ENCODE results near the gene MATK.

Gene MATK

GRCh38 chr19:3751236-3751635 is 34.9 kb downstream of the MATK start:
- TF ChIP-seq CTCF (IDR thresholded peaks at IDR 0.05; ENCODE audit: low read depth, low read length) = no peak

DNA sequence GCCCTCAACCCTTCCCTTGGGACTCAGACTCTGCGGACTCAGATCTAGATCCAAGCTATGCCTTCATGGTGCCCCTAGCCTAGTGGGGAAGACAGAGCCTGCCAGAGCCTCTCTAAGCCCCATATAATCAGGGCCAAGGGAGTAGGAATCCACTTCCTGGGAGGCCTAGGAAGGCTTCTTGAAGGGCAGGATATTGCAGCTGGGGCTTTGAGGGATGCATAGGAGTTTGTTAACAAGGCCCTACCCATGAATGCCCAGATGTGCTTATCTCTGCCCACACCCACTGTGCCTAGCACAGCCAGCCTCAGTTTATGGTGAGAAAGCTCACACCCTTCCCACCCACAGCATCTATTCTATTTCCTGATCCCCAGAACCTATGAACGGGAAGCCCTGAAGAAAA is 36.0 kb downstream of the MATK start:
- TF ChIP-seq CTCF (IDR thresholded peaks at IDR 0.05; ENCODE audit: low read depth, low read length) = no peak
- no peak for DNase-seq (ENCODE audit: extremely low read depth, low read depth)

More at GRCh38 chr19:3751236-3751635, 34.9 kb downstream of the MATK start:
- no peak for DNase-seq (ENCODE audit: extremely low read depth, low read depth)

- DNase-seq (ENCODE audit: extremely low read depth, low read depth) = no peak
- no peak for TF ChIP-seq CTCF (IDR thresholded peaks at IDR 0.05; ENCODE audit: low read depth, low read length)
These were observed 37.2 kb downstream of the MATK start for GRCh38 chr19:3748965-3749364.

DNA sequence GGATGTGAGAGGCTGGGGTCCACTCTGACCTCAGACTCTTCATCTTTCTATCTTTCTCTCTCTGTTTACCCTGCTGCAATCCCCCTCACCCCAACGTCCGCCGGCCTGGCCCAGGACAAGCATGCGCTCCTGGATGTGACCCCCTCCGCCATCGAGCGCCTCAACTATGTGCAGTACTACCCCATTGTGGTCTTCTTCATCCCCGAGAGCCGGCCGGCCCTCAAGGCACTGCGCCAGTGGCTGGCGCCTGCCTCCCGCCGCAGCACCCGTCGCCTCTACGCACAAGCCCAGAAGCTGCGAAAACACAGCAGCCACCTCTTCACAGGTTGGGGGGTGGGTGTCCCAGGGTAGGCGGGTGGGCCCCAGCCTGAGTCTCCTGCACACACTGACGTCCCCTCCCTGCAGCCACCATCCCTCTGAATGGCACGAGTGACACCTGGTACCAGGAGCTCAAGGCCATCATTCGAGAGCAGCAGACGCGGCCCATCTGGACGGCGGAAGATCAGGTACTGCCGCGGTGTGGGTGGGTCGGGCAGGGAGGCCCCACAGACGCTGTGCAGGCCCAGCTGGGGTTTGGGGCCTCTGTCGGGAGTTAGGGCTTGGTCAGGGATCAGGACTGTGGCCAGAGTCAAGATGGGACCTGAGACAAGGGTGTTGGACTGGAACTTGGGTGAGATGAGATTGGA is 39.7 kb downstream of the MATK start:
- DNase-seq (ENCODE audit: extremely low read depth, low read depth) = no peak
- TF ChIP-seq CTCF (IDR thresholded peaks at IDR 0.05; ENCODE audit: low read depth, low read length) = no peak

- TF ChIP-seq CTCF (IDR thresholded peaks at IDR 0.05; ENCODE audit: low read depth, low read length) = no peak
- DNase-seq (ENCODE audit: extremely low read depth, low read depth) = no peak
These were observed 40.7 kb downstream of the MATK start for GRCh38 chr19:3745363-3746045.

- no peak for DNase-seq (ENCODE audit: extremely low read depth, low read depth)
- TF ChIP-seq CTCF (IDR thresholded peaks at IDR 0.05; ENCODE audit: low read depth, low read length) = no peak
These were observed 42.7 kb downstream of the MATK start for GRCh38 chr19:3743486-3743885.

- no peak for DNase-seq (ENCODE audit: extremely low read depth, low read depth)
- no peak for TF ChIP-seq CTCF (IDR thresholded peaks at IDR 0.05; ENCODE audit: low read depth, low read length)
These were observed 45.8 kb downstream of the MATK start for GRCh38 chr19:3740431-3740830.

All from AG09319 (cell line).